ENCODE data around the gene DOCK3.

The DOCK3 gene

GRCh38 chr3:51311055-51311454 is 636.3 kb downstream of the DOCK3 start:
- peak in 1 of 2 experiments; percentile 3 for DNase-seq (ENCODE audit: low read depth in 1 of 2, low spot score in 1 of 2)

GRCh38 chr3:51328206-51328605 is 653.5 kb downstream of the DOCK3 start:
- TF ChIP-seq REST (IDR thresholded peaks at IDR 0.05; ENCODE audit: insufficient replicate concordance, low read depth) = no peak
- TF ChIP-seq POLR2AphosphoS5 (IDR thresholded peaks at IDR 0.05; ENCODE audit: low read depth) = no peak
- no peak for TF ChIP-seq CTCF (IDR thresholded peaks at IDR 0.05; ENCODE audit: insufficient read depth, low read length)
- no peak for TF ChIP-seq SPI1 (IDR thresholded peaks at IDR 0.05; ENCODE audit: borderline replicate concordance, low read depth)
- TF ChIP-seq GABPA (IDR thresholded peaks at IDR 0.05; ENCODE audit: low read depth) = no peak
- DNase-seq (ENCODE audit: low read depth in 1 of 2, low spot score in 1 of 2) = no peak
- Histone ChIP-seq H3K27ac (replicated peaks) (no peak overlapping the region), H3K4me3 (replicated peaks; ENCODE audit: insufficient read depth, low read length) (no peak overlapping the region), H3K27me3 (ENCODE audit: insufficient read depth, poor library complexity, severe bottlenecking) (no peaks in the 10 kb centered on the region)

More at GRCh38 chr3:51311055-51311454, 636.3 kb downstream of the DOCK3 start:
- Histone ChIP-seq H3K27me3 (ENCODE audit: insufficient read depth, poor library complexity, severe bottlenecking) (no peaks in the 10 kb centered on the region), H3K27ac (replicated peaks) (no peak overlapping the region), H3K4me3 (replicated peaks; ENCODE audit: insufficient read depth, low read length) (no peak overlapping the region)
- TF ChIP-seq POLR2AphosphoS5 (IDR thresholded peaks at IDR 0.05; ENCODE audit: low read depth) = no peak
- TF ChIP-seq CTCF (IDR thresholded peaks at IDR 0.05; ENCODE audit: insufficient read depth, low read length) = peak; percentile 23
- TF ChIP-seq REST (IDR thresholded peaks at IDR 0.05; ENCODE audit: insufficient replicate concordance, low read depth) = no peak
- no peak for TF ChIP-seq SPI1 (IDR thresholded peaks at IDR 0.05; ENCODE audit: borderline replicate concordance, low read depth)
- no peak for TF ChIP-seq GABPA (IDR thresholded peaks at IDR 0.05; ENCODE audit: low read depth)

DNA sequence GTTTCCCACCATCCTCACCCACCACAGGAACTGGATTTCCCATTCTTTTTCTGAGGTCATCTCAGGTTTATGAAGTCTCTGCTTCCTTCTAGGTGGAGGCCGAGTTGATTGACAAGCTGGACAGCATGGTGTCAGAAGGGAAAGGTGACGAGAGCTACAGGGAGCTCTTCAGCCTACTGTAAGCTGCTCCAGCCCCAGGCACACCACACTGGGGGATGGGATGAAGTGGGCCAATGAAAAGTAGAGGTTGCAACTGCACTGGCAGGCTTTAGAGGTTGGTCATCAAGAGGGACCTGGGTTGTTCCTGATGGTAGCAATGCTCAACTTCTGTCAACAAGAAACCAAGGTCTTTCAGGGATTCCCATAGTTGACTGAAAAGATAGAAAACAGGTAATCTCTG is 655.3 kb downstream of the DOCK3 start:
- no peak for DNase-seq (ENCODE audit: low read depth in 1 of 2, low spot score in 1 of 2)

More for the DNA sequence above, 655.3 kb downstream of the DOCK3 start:
- no peaks in the 10 kb centered on the region for H3K27me3 ChIP-seq (ENCODE audit: insufficient read depth, poor library complexity, severe bottlenecking)
- H3K4me3 ChIP-seq (replicated peaks; ENCODE audit: insufficient read depth, low read length) = no peak overlapping the region
- no peak overlapping the region for H3K27ac ChIP-seq (replicated peaks)
- no peak for TF ChIP-seq REST (IDR thresholded peaks at IDR 0.05; ENCODE audit: insufficient replicate concordance, low read depth)
- no peak for TF ChIP-seq SPI1 (IDR thresholded peaks at IDR 0.05; ENCODE audit: borderline replicate concordance, low read depth)
- TF ChIP-seq POLR2AphosphoS5 (IDR thresholded peaks at IDR 0.05; ENCODE audit: low read depth) = no peak
- no peak for TF ChIP-seq CTCF (IDR thresholded peaks at IDR 0.05; ENCODE audit: insufficient read depth, low read length)
- TF ChIP-seq GABPA (IDR thresholded peaks at IDR 0.05; ENCODE audit: low read depth) = no peak

Measured in HL-60 (cell line).